MM.1S (cell line): ENCODE results near the gene EIF2D.
"Not testable (repeated sequence)": the region's sequence is repeated elsewhere in the genome, so short reads cannot be mapped to it uniquely, and the experiment has no call there.

Experiments used
- DNase-seq: peaks from one replicate; pipeline ENCODE4 v3.0.0-alpha.2; 2015
- H2AFZ ChIP-seq: fragments of 300-600 bp; sonication (generic); 2 replicates; pipeline ENCODE4 v1.6.0; 2016; ENCODE audit warnings: antibody characterized with exemption, low read length
- H3F3A ChIP-seq: fragments of 300-600 bp; sonication (generic); 2 replicates; pipeline ENCODE4 v1.6.1; 2016; ENCODE audit warnings: mild to moderate bottlenecking, antibody characterized with exemption, low read length, moderate library complexity, mixed read lengths; ENCODE audit not compliant: insufficient read depth
- H3K27ac ChIP-seq: fragments of 300-600 bp; sonication (generic); 2 replicates; pipeline ENCODE4 v1.5.1; 2016; ENCODE audit warnings: mild to moderate bottlenecking, low read length
- H3K27me3 ChIP-seq: fragments of 300-600 bp; sonication (generic); replicated peaks from 2 replicates; pipeline ENCODE4 v1.6.0; 2016; ENCODE audit warnings: low read length; ENCODE audit not compliant: insufficient read depth
- H3K36me3 ChIP-seq: fragments of 300-600 bp; sonication (generic); replicated peaks from 2 replicates; pipeline ENCODE4 v1.6.1; 2016; ENCODE audit warnings: mild to moderate bottlenecking, low read length, mixed read lengths; ENCODE audit not compliant: insufficient read depth
- H3K4me1 ChIP-seq: fragments of 300-600 bp; sonication (generic); 2 replicates; pipeline ENCODE4 v1.6.1; 2016; ENCODE audit warnings: low read length, mixed read lengths
- H3K4me2 ChIP-seq: fragments of 300-600 bp; sonication (generic); 2 replicates; pipeline ENCODE4 v1.6.0; 2016; ENCODE audit warnings: low read depth, low read length
- H3K4me3 ChIP-seq: fragments of 300-600 bp; sonication (generic); 2 replicates; pipeline ENCODE4 v1.5.1; 2016; ENCODE audit warnings: low read length, mixed read lengths
- H3K79me2 ChIP-seq: fragments of 300-600 bp; sonication (generic); 2 replicates; pipeline ENCODE4 v1.6.1; 2016; ENCODE audit warnings: mixed run types, low read length, mixed read lengths
- H3K9ac ChIP-seq: fragments of 300-600 bp; sonication (generic); 2 replicates; pipeline ENCODE4 v1.6.1; 2016; ENCODE audit warnings: low read length, mixed read lengths
- H3K9me2 ChIP-seq: fragments of 300-600 bp; sonication (generic); replicated peaks from 2 replicates; pipeline ENCODE4 v1.6.1; 2016; ENCODE audit warnings: mild to moderate bottlenecking, low read length, mixed read lengths; ENCODE audit not compliant: insufficient read depth
- H3K9me3 ChIP-seq: fragments of 300-600 bp; sonication (generic); replicated peaks from 2 replicates; pipeline ENCODE4 v1.6.1; 2016; ENCODE audit warnings: mild to moderate bottlenecking, low read length, mixed read lengths; ENCODE audit not compliant: insufficient read depth
- H4K20me1 ChIP-seq: fragments of 300-600 bp; sonication (generic); 2 replicates; pipeline ENCODE4 v1.6.1; 2016; ENCODE audit warnings: mild to moderate bottlenecking, low read length, moderate library complexity, mixed read lengths; ENCODE audit not compliant: insufficient read depth
- CTCF ChIP-seq: fragments of 300-600 bp; sonication (generic); IDR thresholded peaks from 2 replicates; pipeline ENCODE4 v1.5.1; 2016; ENCODE audit warnings: antibody characterized with exemption, low read length, mixed read lengths
- EZH2 ChIP-seq: fragments of 300-600 bp; sonication (generic); optimal IDR thresholded peaks from 2 replicates; pipeline ENCODE3; 2017; ENCODE audit warnings: low read depth, mild to moderate bottlenecking, antibody characterized with exemption, low read length, mixed read lengths
- EZH2phosphoT487 ChIP-seq: fragments of 300-600 bp; sonication (generic); IDR thresholded peaks from 2 replicates; pipeline ENCODE4 v1.6.1; 2018; ENCODE audit warnings: antibody characterized with exemption, low read length

The EIF2D gene

DNA sequence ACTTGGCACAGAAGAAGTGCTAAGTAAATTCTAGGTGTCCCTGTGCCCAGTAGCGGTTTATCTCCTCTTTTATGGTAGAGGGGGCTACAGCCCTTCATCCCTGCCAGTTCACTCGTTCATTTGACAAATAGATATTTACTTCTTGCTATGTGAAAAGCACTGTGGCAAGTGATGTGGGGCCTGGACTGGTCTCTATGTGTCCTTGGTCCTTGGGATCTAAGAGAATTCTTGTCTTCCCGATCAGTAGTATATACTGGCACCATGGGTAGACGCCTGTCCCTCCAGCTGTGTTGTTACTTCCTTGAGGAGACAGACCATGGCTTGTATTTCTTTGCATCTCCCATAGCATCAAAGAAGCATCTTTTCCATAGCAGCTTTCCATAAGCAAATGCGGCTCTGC, 29.7 kb downstream of the EIF2D start:
- H3K4me2 ChIP-seq, result no peak overlapping the region

DNA sequence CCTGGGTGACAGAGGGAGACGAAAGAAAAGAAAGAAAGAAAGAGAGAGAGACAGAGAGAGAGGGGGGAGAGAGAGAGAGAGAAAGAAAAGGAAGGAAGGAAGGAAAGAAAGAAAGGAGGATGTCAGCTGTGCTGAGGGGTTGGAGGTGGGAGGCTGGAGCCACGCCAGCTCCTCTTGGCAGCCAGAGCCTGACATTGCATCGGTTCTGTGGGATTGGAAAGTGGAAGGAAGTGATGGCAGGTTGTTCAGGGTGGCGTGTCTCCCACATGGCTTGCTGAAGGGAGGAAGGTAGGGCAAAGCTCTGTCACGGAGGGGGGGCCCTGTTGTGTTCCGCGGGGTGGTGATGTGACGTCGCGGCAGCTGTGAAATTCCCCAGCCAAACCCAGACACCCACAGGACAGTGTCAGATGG, 30.7 kb downstream of the EIF2D start:
- H3K79me2 ChIP-seq, result peaks cover 100% of the 10 kb centered on the region
- peaks cover 63% of the 10 kb centered on the region for H4K20me1 ChIP-seq
- H3K4me3 ChIP-seq, result no peak overlapping the region
- H3K4me2 ChIP-seq, result no peak overlapping the region
- peaks cover 30% of the 10 kb centered on the region for H3K4me1 ChIP-seq
- H3K9ac ChIP-seq, result no peak overlapping the region
- H3F3A ChIP-seq, result peaks cover 36% of the 10 kb centered on the region
- H3K36me3 ChIP-seq, result peaks cover 44% of the 10 kb centered on the region
- DNase-seq, result no peak
- no peaks in the 10 kb centered on the region for H3K9me3 ChIP-seq
- no peaks in the 10 kb centered on the region for H3K27me3 ChIP-seq
- TF ChIP-seq EZH2, result no peak
- TF ChIP-seq EZH2phosphoT487, result no peak
- no peak for TF ChIP-seq CTCF
- H3K9me2 ChIP-seq, result no peaks in the 10 kb centered on the region
- no peak overlapping the region for H3K27ac ChIP-seq
- no peak overlapping the region for H2AFZ ChIP-seq

More for the DNA sequence above, 29.7 kb downstream of the EIF2D start:
- H3K79me2 ChIP-seq, result peaks cover 99% of the 10 kb centered on the region
- TF ChIP-seq EZH2phosphoT487 (no peak), EZH2 (no peak), CTCF (no peak)
- DNase-seq, result no peak
- peaks cover 56% of the 10 kb centered on the region for H4K20me1 ChIP-seq
- peaks cover 40% of the 10 kb centered on the region for H3F3A ChIP-seq
- no peaks in the 10 kb centered on the region for H3K9me2 ChIP-seq
- H3K4me1 ChIP-seq, result peaks cover 24% of the 10 kb centered on the region
- no peak overlapping the region for H3K4me3 ChIP-seq
- no peak overlapping the region for H3K27ac ChIP-seq
- no peak overlapping the region for H2AFZ ChIP-seq
- H3K27me3 ChIP-seq, result no peaks in the 10 kb centered on the region
- H3K36me3 ChIP-seq, result peaks cover 48% of the 10 kb centered on the region
- H3K9ac ChIP-seq, result no peak overlapping the region
- H3K9me3 ChIP-seq, result no peaks in the 10 kb centered on the region

DNA sequence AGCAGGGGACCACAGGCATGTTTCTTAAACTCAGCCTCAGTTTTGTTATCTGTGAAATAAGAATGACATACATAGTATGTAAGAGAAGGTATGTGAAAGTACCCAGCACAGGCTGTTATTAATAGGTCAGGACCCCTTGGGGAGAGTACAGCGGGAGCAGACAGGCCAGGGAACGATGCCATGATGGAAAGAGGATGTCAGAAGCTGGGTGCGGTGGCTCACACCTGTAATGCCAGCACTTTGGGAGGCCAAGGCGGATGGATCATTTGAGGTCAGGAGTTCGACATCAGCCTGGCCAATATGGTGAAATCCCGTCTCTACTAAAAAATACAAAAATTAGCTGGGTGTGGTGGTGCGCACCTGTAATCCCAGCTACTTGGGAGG, 31.2 kb downstream of the EIF2D start:
- H3K79me2 ChIP-seq, result peaks cover 100% of the 10 kb centered on the region
- H3K9me2 ChIP-seq, H3K9ac ChIP-seq, H2AFZ ChIP-seq, H3K4me2 ChIP-seq, DNase-seq, H3K4me3 ChIP-seq, H3K27me3 ChIP-seq, H3K27ac ChIP-seq, H3K9me3 ChIP-seq: not testable (repeated sequence)
- H3K4me1 ChIP-seq, result peaks cover 35% of the 10 kb centered on the region
- H3K36me3 ChIP-seq, result peaks cover 42% of the 10 kb centered on the region
- H4K20me1 ChIP-seq, result peaks cover 66% of the 10 kb centered on the region
- H3F3A ChIP-seq, result peaks cover 35% of the 10 kb centered on the region

DNA sequence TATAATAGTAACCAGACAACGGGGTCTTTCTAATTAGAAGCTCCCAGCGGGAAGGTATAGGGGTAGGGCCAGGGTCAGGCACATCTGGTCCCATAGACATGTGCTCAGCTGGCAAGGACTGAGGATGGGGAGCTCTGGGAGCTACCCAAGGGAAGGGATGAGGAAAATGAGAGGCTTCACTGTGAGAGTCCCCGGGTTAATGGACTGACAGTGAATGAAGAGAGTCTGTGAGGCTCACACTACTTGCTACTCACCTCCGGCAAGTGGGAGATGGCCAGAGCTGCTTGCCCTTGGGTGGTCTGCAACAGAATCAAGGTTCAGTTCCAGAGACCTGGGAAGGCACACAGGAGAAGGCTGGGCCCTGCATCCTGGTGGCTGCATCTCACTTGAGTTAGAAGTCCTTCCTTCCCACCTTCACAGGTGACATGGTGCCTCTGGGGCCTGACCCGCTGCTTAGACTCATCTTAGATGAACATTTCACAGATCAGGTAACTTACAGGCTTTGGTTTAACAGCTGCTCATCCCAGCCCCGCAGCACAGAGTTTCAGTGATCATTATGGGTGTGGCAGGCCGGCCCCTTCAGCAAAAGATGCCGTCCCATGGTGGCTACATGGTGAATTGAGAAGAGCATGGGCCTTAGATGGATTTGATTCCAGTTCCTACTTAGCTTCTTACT, 31.7 kb downstream of the EIF2D start:
- Histone ChIP-seq H3K9me2 (no peaks in the 10 kb centered on the region), H3F3A (peaks cover 36% of the 10 kb centered on the region), H3K4me1 (peaks cover 40% of the 10 kb centered on the region), H3K27ac (peak overlapping the region; percentile 58; the same call in 1 of the 2 replicates), H3K4me2 (no peak overlapping the region), H3K27me3 (no peaks in the 10 kb centered on the region), H3K9ac (no peak overlapping the region), H3K36me3 (peaks cover 39% of the 10 kb centered on the region), H4K20me1 (peaks cover 71% of the 10 kb centered on the region), H3K9me3 (no peaks in the 10 kb centered on the region), H3K4me3 (no peak overlapping the region), H3K79me2 (peaks cover 100% of the 10 kb centered on the region), H2AFZ (no peak overlapping the region)
- TF ChIP-seq CTCF (no peak), EZH2phosphoT487 (no peak), EZH2 (no peak)
- no peak for DNase-seq
